HG02623 (cell line): ENCODE measurements around the gene SLC1A4.
A peak's percentile ranks its signal among the peaks of the same experiment; 100 is the strongest.
"Not testable (repeated sequence)": the region's sequence is repeated elsewhere in the genome, so short reads cannot be mapped to it uniquely, and the experiment has no call there.

Experiments
- ATAC-seq: cut with Tn5 transposase; IDR thresholded peaks from one replicate; pipeline ENCODE4 v1.9.1; 2021; ENCODE audit warnings: moderate library complexity; ENCODE audit not compliant: unreplicated experiment

SLC1A4 gene

GRCh38 chr2:64989126-64989981 is at the start of gene SLC1A4:
Gene SLC1A4 (plus strand): TSS chr2:64989399. CDS start chr2:64989644, 245 bp downstream.
- ATAC-seq: peak; percentile 66

- ATAC-seq: no peak
Measured at GRCh38 chr2:64941143-64941542, 48.1 kb upstream of the SLC1A4 start.

GRCh38 chr2:64941801-64942200 is 47.4 kb upstream of the SLC1A4 start:
- ATAC-seq: no peak

GRCh38 chr2:64942693-64943092 is 46.5 kb upstream of the SLC1A4 start:
- ATAC-seq: no peak

- ATAC-seq: no peak
Measured at GRCh38 chr2:64943387-64944150, 45.6 kb upstream of the SLC1A4 start.

GRCh38 chr2:64944484-64944883 is 44.7 kb upstream of the SLC1A4 start:
- ATAC-seq: no peak

- ATAC-seq: peak; percentile 89
Measured at GRCh38 chr2:64945973-64946768, 43.0 kb upstream of the SLC1A4 start.

GRCh38 chr2:64946769-64947247 is 42.4 kb upstream of the SLC1A4 start:
- ATAC-seq: no peak

GRCh38 chr2:64947885-64948284 is 41.3 kb upstream of the SLC1A4 start:
- ATAC-seq: no peak

GRCh38 chr2:64950226-64951160 is 38.7 kb upstream of the SLC1A4 start:
- no peak for ATAC-seq

GRCh38 chr2:64951306-64951953 is 37.8 kb upstream of the SLC1A4 start:
- ATAC-seq: no peak

GRCh38 chr2:64952096-64952495 is 37.1 kb upstream of the SLC1A4 start:
- no peak for ATAC-seq

GRCh38 chr2:64952511-64953482 is 36.4 kb upstream of the SLC1A4 start:
- ATAC-seq: no peak

GRCh38 chr2:64955467-64955866 is 33.7 kb upstream of the SLC1A4 start:
- ATAC-seq: no peak

GRCh38 chr2:64957109-64957903 is 31.9 kb upstream of the SLC1A4 start:
- ATAC-seq: no peak

- ATAC-seq: no peak
Measured at GRCh38 chr2:64958556-64958955, 30.6 kb upstream of the SLC1A4 start.

- no peak for ATAC-seq
Measured at GRCh38 chr2:64960819-64961218, 28.4 kb upstream of the SLC1A4 start.

GRCh38 chr2:64963138-64963537 is 26.1 kb upstream of the SLC1A4 start:
- not testable (repeated sequence) for ATAC-seq
